CD4-positive, alpha-beta T cell treated with Interleukin-1 beta for 1 hour (primary cell): ENCODE data around the gene SYT4.
A peak's percentile ranks its signal among the peaks of the same experiment; 100 is the strongest.
"Not testable (repeated sequence)": the region's sequence is repeated elsewhere in the genome, so short reads cannot be mapped to it uniquely, and the experiment has no call there.

Experiments used
- DNase-seq, 2 donors: peaks; one replicate each; pipeline ENCODE4 v3.0.0-alpha.2; 2020 to 2022

SYT4 gene

GRCh38 chr18:43277164-43277600 is at the start of gene SYT4:
Gene SYT4, minus strand, starts transcription at chr18:43277490. Its CDS starts 209 bp downstream, at chr18:43277281.
- DNase-seq = no peak

GRCh38 chr18:43322132-43322531 is 44.8 kb upstream of the SYT4 start:
- no peak for DNase-seq

- no peak for DNase-seq
Measured at GRCh38 chr18:43314941-43315340, 37.7 kb upstream of the SYT4 start.

- no peak for DNase-seq
Measured at GRCh38 chr18:43312891-43313290, 35.6 kb upstream of the SYT4 start.

- no peak for DNase-seq
Measured at GRCh38 chr18:43310239-43310638, 32.9 kb upstream of the SYT4 start.

GRCh38 chr18:43303376-43303775 is 26.1 kb upstream of the SYT4 start:
- no peak for DNase-seq

- DNase-seq = not testable (repeated sequence)
Measured at GRCh38 chr18:43286187-43286586, 8.9 kb upstream of the SYT4 start.

- DNase-seq = no peak
Measured at GRCh38 chr18:43283299-43283698, 6.0 kb upstream of the SYT4 start.

- DNase-seq = peak in 1 of 2 donors; percentile 1
Measured at GRCh38 chr18:43279015-43279744, 1.9 kb upstream of the SYT4 start.

- DNase-seq = no peak
Measured at GRCh38 chr18:43278355-43278754, 1.1 kb upstream of the SYT4 start.

GRCh38 chr18:43276491-43276890 is 799 bp downstream of the SYT4 start:
- no peak for DNase-seq

GRCh38 chr18:43275546-43275945 is 1.7 kb downstream of the SYT4 start:
- DNase-seq = no peak

- DNase-seq = no peak
Measured at GRCh38 chr18:43274526-43274925, 2.8 kb downstream of the SYT4 start.

GRCh38 chr18:43271593-43272432 is 5.5 kb downstream of the SYT4 start:
- peak in 1 of 2 donors; percentile 39 for DNase-seq

GRCh38 chr18:43267818-43268217 is 9.5 kb downstream of the SYT4 start:
- no peak for DNase-seq

- no peak for DNase-seq
Measured at GRCh38 chr18:43265465-43265864, 11.8 kb downstream of the SYT4 start.

GRCh38 chr18:43248610-43249249 is 28.6 kb downstream of the SYT4 start:
- DNase-seq = no peak

- no peak for DNase-seq
Measured at GRCh38 chr18:43247944-43248343, 29.3 kb downstream of the SYT4 start.

GRCh38 chr18:43238429-43238828 is 38.9 kb downstream of the SYT4 start:
- DNase-seq = no peak

- DNase-seq = no peak
Measured at GRCh38 chr18:43236921-43237320, 40.4 kb downstream of the SYT4 start.

GRCh38 chr18:43234889-43235288 is 42.4 kb downstream of the SYT4 start:
- DNase-seq = no peak

- no peak for DNase-seq
Measured at GRCh38 chr18:43222501-43222900, 54.8 kb downstream of the SYT4 start.

- no peak for DNase-seq
Measured at GRCh38 chr18:43220691-43221090, 56.6 kb downstream of the SYT4 start.
